ENCODE results near the gene PRKCD.

PRKCD gene

DNA sequence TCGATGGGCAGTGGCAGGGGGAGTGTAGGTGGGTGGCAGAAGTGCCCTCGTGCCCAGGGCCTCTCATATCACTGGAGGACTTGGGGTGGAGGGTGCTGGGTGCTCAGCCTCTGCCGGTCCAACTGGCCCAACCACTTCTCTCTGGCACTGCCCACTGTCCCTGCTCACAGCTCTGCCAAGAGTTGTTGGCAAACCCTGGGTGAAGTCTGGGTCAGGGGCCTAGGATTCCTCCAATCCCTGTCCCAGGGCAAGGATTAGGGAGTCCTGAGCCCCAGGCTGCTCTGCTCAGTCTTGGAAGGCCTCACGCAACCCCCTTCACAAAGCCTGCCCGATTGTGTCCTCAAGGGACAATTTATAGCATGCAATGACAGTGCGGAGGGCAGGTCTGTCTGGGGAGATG lies 5.2 kb upstream of the PRKCD start:
- ChIA-PET CTCF (interaction anchor here (1.0 to 3.9 kb wide), 5 partner anchors 11 to 40 kb away, joined by 3 to 17 read pairs (median 3); no protein-coding TSS in a partner anchor), POLR2A (interaction anchor here (0.6 kb wide), 1 partner anchor 26 kb away, joined by 4 read pairs; no protein-coding TSS in a partner anchor)
- Histone ChIP-seq H3K27ac (ENCODE audit: insufficient read depth in 1 of 2, low read depth in 1 of 2, low read length in 2 of 2, poor library complexity in 1 of 2, severe bottlenecking in 2 of 2) (no peak overlapping the region), H3K9me3 (ENCODE audit: control extremely low read depth in 1 of 5, control insufficient read depth in 4 of 5, insufficient read depth in 2 of 5, low read depth in 1 of 5, low read length in 4 of 5) (no peaks in the 10 kb centered on the region), H3K4me3 (ENCODE audit: control insufficient read depth in 1 of 7, extremely low read depth in 1 of 7, insufficient read depth in 4 of 7, low read depth in 2 of 7, low read length in 6 of 7) (no peak overlapping the region), H3K36me3 (ENCODE audit: control insufficient read depth in 4 of 4, insufficient read depth in 4 of 4, low read length in 3 of 4) (no peaks in the 10 kb centered on the region), H3K27me3 (replicated peaks in 2 of 5; ENCODE audit: control insufficient read depth in 4 of 5, insufficient read depth in 5 of 5, low read length in 4 of 5) (peaks cover 0 to 45% (median 11%) of the 10 kb centered on the region in 5 experiments), H3K4me1 (ENCODE audit: control extremely low read depth in 1 of 4, control insufficient read depth in 4 of 4, insufficient read depth in 4 of 4, low read length in 3 of 4) (peaks cover 2 to 33% (median 25%) of the 10 kb centered on the region in 4 experiments)
- WGBS (ENCODE audit: insufficient coverage), result 90% methylated on average over 3 of the region's 6 CpGs
- no peak for DNase-seq

GRCh38 chr3:53156368-53156834 lies 4.6 kb upstream of the PRKCD start:
- Histone ChIP-seq H3K9me3 (ENCODE audit: control extremely low read depth in 1 of 5, control insufficient read depth in 4 of 5, insufficient read depth in 2 of 5, low read depth in 1 of 5, low read length in 4 of 5) (no peaks in the 10 kb centered on the region), H3K36me3 (ENCODE audit: control insufficient read depth in 4 of 4, insufficient read depth in 4 of 4, low read length in 3 of 4) (no peaks in the 10 kb centered on the region), H3K4me3 (ENCODE audit: control insufficient read depth in 1 of 7, extremely low read depth in 1 of 7, insufficient read depth in 4 of 7, low read depth in 2 of 7, low read length in 6 of 7) (peak overlapping the region in 1 of 7 experiments; percentile 35), H3K27ac (ENCODE audit: insufficient read depth in 1 of 2, low read depth in 1 of 2, low read length in 2 of 2, poor library complexity in 1 of 2, severe bottlenecking in 2 of 2) (no peak overlapping the region), H3K4me1 (ENCODE audit: control extremely low read depth in 1 of 4, control insufficient read depth in 4 of 4, insufficient read depth in 4 of 4, low read length in 3 of 4) (peaks cover 2 to 34% (median 27%) of the 10 kb centered on the region in 4 experiments), H3K27me3 (replicated peaks in 2 of 5; ENCODE audit: control insufficient read depth in 4 of 5, insufficient read depth in 5 of 5, low read length in 4 of 5) (peaks cover 0 to 45% (median 11%) of the 10 kb centered on the region in 5 experiments)
- WGBS (ENCODE audit: insufficient coverage), result 19% methylated on average over 7 of the region's 36 CpGs
- DNase-seq, result no peak
- CTCF ChIA-PET, result interaction anchor here (1.3 to 3.9 kb wide), 3 partner anchors 25 to 40 kb away, joined by 3 to 17 read pairs (median 3); no protein-coding TSS in a partner anchor
- POLR2A ChIA-PET, result no interaction called here

- no peak overlapping the region for H3K27ac ChIP-seq (ENCODE audit: insufficient read depth in 1 of 2, low read depth in 1 of 2, low read length in 2 of 2, poor library complexity in 1 of 2, severe bottlenecking in 2 of 2)
- no peak for DNase-seq
- CTCF ChIA-PET, result interaction anchor here (0.9 to 3.9 kb wide), 8 partner anchors 13 to 42 kb away, joined by 3 to 17 read pairs (median 6); no protein-coding TSS in a partner anchor
- peaks cover 0 to 45% (median 11%) of the 10 kb centered on the region in 5 experiments for H3K27me3 ChIP-seq (replicated peaks in 2 of 5; ENCODE audit: control insufficient read depth in 4 of 5, insufficient read depth in 5 of 5, low read length in 4 of 5)
- no peak overlapping the region for H3K4me3 ChIP-seq (ENCODE audit: control insufficient read depth in 1 of 7, extremely low read depth in 1 of 7, insufficient read depth in 4 of 7, low read depth in 2 of 7, low read length in 6 of 7)
- H3K4me1 ChIP-seq (ENCODE audit: control extremely low read depth in 1 of 4, control insufficient read depth in 4 of 4, insufficient read depth in 4 of 4, low read length in 3 of 4), result peaks cover 2 to 45% (median 34%) of the 10 kb centered on the region in 4 experiments
- POLR2A ChIA-PET, result no interaction called here
- WGBS (ENCODE audit: insufficient coverage), result 85% methylated on average over 3 of the region's 3 CpGs
- no peaks in the 10 kb centered on the region for H3K9me3 ChIP-seq (ENCODE audit: control extremely low read depth in 1 of 5, control insufficient read depth in 4 of 5, insufficient read depth in 2 of 5, low read depth in 1 of 5, low read length in 4 of 5)
- H3K36me3 ChIP-seq (ENCODE audit: control insufficient read depth in 4 of 4, insufficient read depth in 4 of 4, low read length in 3 of 4), result no peaks in the 10 kb centered on the region
Measured at GRCh38 chr3:53157974-53158580, 2.9 kb upstream of the PRKCD start.

- 50% methylated on average over 1 of the region's 2 CpGs for WGBS (ENCODE audit: insufficient coverage)
- Histone ChIP-seq H3K4me3 (ENCODE audit: control insufficient read depth in 1 of 7, extremely low read depth in 1 of 7, insufficient read depth in 4 of 7, low read depth in 2 of 7, low read length in 6 of 7) (no peak overlapping the region), H3K9me3 (ENCODE audit: control extremely low read depth in 1 of 5, control insufficient read depth in 4 of 5, insufficient read depth in 2 of 5, low read depth in 1 of 5, low read length in 4 of 5) (no peaks in the 10 kb centered on the region), H3K36me3 (ENCODE audit: control insufficient read depth in 4 of 4, insufficient read depth in 4 of 4, low read length in 3 of 4) (no peaks in the 10 kb centered on the region), H3K27me3 (replicated peaks in 2 of 5; ENCODE audit: control insufficient read depth in 4 of 5, insufficient read depth in 5 of 5, low read length in 4 of 5) (peaks cover 0 to 45% (median 11%) of the 10 kb centered on the region in 5 experiments), H3K4me1 (ENCODE audit: control extremely low read depth in 1 of 4, control insufficient read depth in 4 of 4, insufficient read depth in 4 of 4, low read length in 3 of 4) (peaks cover 2 to 52% (median 34%) of the 10 kb centered on the region in 4 experiments), H3K27ac (ENCODE audit: insufficient read depth in 1 of 2, low read depth in 1 of 2, low read length in 2 of 2, poor library complexity in 1 of 2, severe bottlenecking in 2 of 2) (no peak overlapping the region)
- no peak for DNase-seq
- ChIA-PET POLR2A (no interaction called here), CTCF (interaction anchor here (0.9 to 3.9 kb wide), 9 partner anchors 12 to 43 kb away, joined by 3 to 17 read pairs (median 4); no protein-coding TSS in a partner anchor)
Measured at GRCh38 chr3:53158765-53159155, 2.2 kb upstream of the PRKCD start.

GRCh38 chr3:53159156-53160060 lies 1.6 kb upstream of the PRKCD start:
- DNase-seq, result no peak
- peaks cover 0 to 42% (median 11%) of the 10 kb centered on the region in 5 experiments for H3K27me3 ChIP-seq (replicated peaks in 2 of 5; ENCODE audit: control insufficient read depth in 4 of 5, insufficient read depth in 5 of 5, low read length in 4 of 5)
- no peaks in the 10 kb centered on the region for H3K9me3 ChIP-seq (ENCODE audit: control extremely low read depth in 1 of 5, control insufficient read depth in 4 of 5, insufficient read depth in 2 of 5, low read depth in 1 of 5, low read length in 4 of 5)
- no peak overlapping the region for H3K4me3 ChIP-seq (ENCODE audit: control insufficient read depth in 1 of 7, extremely low read depth in 1 of 7, insufficient read depth in 4 of 7, low read depth in 2 of 7, low read length in 6 of 7)
- H3K27ac ChIP-seq (ENCODE audit: insufficient read depth in 1 of 2, low read depth in 1 of 2, low read length in 2 of 2, poor library complexity in 1 of 2, severe bottlenecking in 2 of 2), result no peak overlapping the region
- CTCF ChIA-PET, result interaction anchor here (0.9 to 3.5 kb wide), 13 partner anchors 11 to 45 kb away, joined by 3 to 14 read pairs (median 4); no protein-coding TSS in a partner anchor
- 82% methylated on average over 8 of the region's 9 CpGs for WGBS (ENCODE audit: insufficient coverage)
- POLR2A ChIA-PET, result no interaction called here
- no peaks in the 10 kb centered on the region for H3K36me3 ChIP-seq (ENCODE audit: control insufficient read depth in 4 of 4, insufficient read depth in 4 of 4, low read length in 3 of 4)
- peaks cover 2 to 59% (median 34%) of the 10 kb centered on the region in 4 experiments for H3K4me1 ChIP-seq (ENCODE audit: control extremely low read depth in 1 of 4, control insufficient read depth in 4 of 4, insufficient read depth in 4 of 4, low read length in 3 of 4)

DNA sequence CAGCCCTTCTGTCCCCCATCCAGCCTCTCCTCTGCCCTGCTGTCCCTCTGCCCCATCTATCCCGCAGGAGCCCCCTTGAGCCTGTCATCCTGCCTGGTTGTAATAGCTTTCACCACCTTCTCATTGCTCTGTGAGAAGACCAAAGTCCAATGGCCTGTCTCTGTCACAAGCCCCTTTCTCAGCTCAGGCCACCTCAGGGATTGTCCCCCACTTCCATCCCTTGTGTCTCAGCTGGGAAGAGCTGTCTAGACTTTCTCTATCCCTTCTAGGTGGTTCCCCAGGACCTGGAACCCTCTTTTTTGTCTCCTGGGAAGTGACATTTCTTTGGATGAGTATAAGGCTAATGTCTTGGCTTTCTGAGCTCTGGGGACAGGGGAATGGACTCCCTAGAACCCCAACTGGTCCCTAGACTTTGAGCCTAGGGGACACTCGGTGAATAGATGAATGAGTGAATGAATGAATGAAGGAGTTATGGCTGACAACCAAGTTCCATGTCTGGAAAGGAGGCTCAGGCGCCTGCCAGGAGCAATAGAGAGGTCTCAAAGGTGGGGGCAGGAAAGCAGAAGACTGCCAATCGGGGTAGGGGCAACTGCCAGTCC lies 849 bp upstream of the PRKCD start:
- Histone ChIP-seq H3K36me3 (ENCODE audit: control insufficient read depth in 4 of 4, insufficient read depth in 4 of 4, low read length in 3 of 4) (peaks cover 0 to 7% (median 0%) of the 10 kb centered on the region in 4 experiments), H3K9me3 (ENCODE audit: control extremely low read depth in 1 of 5, control insufficient read depth in 4 of 5, insufficient read depth in 2 of 5, low read depth in 1 of 5, low read length in 4 of 5) (no peaks in the 10 kb centered on the region), H3K4me1 (ENCODE audit: control extremely low read depth in 1 of 4, control insufficient read depth in 4 of 4, insufficient read depth in 4 of 4, low read length in 3 of 4) (peaks cover 2 to 66% (median 35%) of the 10 kb centered on the region in 4 experiments), H3K4me3 (ENCODE audit: control insufficient read depth in 1 of 7, extremely low read depth in 1 of 7, insufficient read depth in 4 of 7, low read depth in 2 of 7, low read length in 6 of 7) (peak overlapping the region; percentile 53 to 83 (median 73)), H3K27ac (ENCODE audit: insufficient read depth in 1 of 2, low read depth in 1 of 2, low read length in 2 of 2, poor library complexity in 1 of 2, severe bottlenecking in 2 of 2) (no peak overlapping the region), H3K27me3 (replicated peaks in 2 of 5; ENCODE audit: control insufficient read depth in 4 of 5, insufficient read depth in 5 of 5, low read length in 4 of 5) (peaks cover 0 to 36% (median 11%) of the 10 kb centered on the region in 5 experiments)
- 34% methylated on average over 4 of the region's 4 CpGs for WGBS (ENCODE audit: insufficient coverage)
- no peak for DNase-seq
- ChIA-PET CTCF (interaction anchor here (0.7 to 3.5 kb wide), 10 partner anchors 14 to 45 kb away, joined by 3 to 14 read pairs (median 4); no protein-coding TSS in a partner anchor), POLR2A (no interaction called here)
